GM21526 (cell line): ENCODE data around the gene DHX9.
"Not testable (repeated sequence)": the region's sequence is repeated elsewhere in the genome, so short reads cannot be mapped to it uniquely, and the experiment has no call there.

ENCODE experiments used
- ATAC-seq: cut with Tn5 transposase; IDR thresholded peaks from one replicate; pipeline ENCODE4 v1.9.1; 2021; ENCODE audit warnings: moderate library complexity; ENCODE audit not compliant: unreplicated experiment, low FRiP score

DHX9 gene

DNA sequence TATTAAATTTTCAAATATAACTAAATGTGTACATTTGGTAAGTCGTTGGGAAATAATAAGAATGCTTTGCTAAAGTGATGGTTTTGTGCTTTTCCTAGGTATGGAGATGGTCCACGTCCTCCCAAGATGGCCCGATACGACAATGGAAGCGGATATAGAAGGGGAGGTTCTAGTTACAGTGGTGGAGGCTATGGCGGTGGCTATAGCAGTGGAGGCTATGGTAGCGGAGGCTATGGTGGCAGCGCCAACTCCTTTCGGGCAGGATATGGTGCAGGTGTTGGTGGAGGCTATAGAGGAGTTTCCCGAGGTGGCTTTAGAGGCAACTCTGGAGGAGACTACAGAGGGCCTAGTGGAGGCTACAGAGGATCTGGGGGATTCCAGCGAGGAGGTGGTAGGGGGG, 47.8 kb downstream of the DHX9 start:
- no peak for ATAC-seq

DNA sequence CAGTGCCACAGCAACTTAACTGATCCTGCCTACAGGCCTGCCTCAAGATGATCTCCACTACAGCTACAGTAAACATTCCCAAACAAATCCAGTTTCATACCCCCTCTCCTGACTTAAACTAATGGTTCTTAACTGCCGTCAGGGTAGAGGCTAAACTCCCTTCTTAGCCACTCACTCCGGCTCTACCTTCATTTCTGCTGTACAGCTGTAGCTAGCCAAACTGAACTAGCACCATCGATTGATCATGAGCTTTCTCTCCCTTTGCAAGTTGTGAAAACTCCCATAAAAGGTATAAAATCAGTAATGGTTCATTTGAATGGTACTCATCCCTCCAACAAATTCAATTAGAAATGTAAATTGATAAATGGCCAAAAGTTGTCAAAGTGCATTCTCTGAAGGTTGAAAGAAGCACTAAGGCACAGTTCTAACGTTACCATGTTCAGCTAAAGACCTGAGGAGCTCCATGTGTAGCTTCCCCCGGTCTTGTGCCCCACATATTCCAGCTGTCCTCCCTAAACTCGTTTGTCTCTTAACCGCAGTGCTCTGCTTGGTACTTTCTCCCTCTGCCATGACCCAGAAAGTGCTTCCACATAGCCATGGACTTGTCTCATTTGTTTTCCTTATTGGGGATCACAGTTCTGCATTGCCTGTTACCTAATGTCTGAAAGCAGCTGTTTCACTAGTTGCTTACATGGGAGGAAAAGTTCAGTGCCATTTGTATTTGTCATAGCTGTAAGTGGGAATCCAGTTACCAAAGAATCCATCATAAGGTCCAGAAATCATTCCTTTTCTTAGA, 49.8 kb downstream of the DHX9 start:
- no peak for ATAC-seq

DNA sequence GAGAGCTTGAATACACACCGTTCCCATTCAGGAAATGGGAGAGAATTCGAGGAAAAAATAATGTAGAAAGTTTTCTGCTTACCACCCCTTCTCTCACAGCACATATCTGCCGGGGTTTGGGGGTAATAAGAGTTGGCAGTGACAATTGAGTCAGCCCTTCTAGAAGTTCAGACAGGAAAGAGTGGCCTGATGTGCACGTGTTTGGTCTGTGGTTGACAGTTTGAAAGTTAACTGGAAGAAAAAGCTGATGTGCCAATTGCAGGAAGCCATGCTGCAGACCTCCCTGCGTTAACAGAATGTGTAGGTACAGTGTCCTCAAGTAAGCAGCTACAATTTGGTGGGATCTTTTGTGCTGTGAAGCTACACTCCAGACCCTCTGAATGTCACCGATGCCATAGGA, 50.9 kb downstream of the DHX9 start:
- no peak for ATAC-seq

DNA sequence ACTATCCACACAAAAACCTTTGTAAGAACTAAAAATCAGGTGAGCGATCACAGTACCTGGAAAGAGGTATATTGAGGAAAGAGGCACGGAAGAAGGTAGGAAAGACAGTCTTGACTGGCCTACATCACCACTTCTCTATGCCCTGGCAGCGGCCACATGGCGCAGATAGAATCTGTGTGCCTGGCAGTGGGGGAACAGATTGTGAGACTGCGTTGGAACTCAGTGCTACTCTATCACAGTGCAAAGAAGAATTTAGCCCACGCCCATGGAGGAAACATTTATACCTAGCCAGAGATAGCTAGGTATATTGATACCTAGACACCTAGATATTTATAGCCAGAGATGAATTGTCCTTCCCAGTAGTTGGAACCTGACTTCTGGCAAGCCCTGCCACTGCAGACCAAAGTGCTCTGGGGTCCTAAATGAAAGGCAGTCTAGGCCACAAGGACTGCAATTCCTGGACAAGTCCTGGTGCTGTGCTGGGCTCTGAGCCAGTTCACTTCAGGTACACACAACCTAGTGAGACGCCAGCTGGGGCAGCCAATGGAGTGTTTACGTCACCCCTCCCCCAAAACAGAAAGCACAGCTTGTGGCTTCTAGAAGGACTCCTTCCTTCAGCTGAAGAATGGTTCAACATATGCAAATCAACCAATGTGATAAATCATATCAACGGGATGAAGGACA, 51.9 kb downstream of the DHX9 start:
- no peak for ATAC-seq

DNA sequence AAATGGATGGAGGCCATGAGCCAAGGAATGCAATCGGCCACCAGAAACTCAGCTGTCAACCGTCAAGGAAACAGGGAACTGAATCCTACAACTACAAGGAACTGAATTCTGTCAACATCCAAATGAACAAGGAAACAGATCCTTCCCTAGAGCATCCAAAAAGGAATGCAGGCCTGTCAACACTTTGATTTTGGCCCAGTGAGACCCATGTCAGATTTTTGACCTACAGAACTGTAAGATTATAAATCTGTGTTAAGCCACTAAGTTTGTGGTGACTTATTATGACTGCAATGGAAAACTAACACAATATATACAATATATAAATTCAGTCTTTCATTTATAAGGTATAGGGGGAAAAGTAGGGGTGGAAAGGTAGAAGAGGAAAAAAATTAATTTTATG, 58.5 kb downstream of the DHX9 start:
- ATAC-seq: no peak

DNA sequence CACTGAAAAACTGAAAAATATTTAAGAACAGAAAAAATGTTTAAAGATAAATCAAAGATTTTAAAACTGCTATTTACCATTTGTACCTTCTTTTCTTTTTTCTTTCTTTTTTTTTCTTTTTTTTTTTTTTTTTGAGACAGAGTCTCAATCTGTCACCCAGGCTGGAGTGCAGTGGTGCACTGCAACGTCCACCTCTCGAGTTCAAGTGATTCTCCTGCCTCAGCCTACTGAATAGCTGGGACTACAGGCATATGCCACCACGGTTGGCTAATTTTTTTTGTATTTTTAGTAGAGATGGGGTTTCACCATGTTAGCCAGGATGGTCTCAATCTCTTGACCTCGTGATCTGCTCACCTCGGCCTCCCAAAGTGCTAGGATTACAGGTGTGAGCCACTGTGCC, 62.8 kb downstream of the DHX9 start:
- not testable (repeated sequence) for ATAC-seq

DNA sequence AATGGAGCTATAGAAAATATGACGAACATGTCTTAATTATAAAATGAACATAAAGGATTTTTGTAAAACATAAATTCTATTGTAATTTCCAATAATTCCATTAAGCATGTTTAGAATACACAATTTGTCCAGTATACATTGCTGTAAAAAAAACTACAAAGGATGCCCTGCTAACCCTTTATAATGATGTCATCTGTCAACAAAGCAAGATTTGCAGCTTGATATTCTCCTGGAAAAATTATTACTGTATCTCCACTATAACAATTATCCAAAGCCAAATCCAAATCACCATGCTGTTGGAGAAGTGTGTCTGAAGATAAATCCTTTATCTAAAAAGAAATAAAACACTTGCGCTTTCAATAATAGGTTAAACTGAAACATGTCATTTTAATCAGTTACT, 66.2 kb downstream of the DHX9 start:
- no peak for ATAC-seq

DNA sequence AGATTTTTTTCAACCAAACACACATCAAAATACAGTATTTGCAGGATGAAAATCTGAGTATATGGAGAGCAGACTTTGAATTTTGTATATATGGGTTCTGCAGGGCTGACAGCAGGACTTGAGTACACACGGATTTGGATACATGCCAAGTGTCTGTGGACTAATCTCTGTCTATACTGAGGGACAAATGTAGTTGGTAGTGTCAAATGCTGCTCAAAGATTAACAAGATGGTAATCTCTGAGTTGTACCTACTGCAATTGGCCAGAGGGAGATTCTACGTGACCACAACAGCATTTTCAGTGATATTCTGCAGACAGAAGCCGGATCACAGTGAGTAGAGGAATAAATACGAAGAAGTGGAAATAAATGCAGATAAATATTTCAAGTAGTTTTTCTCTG, 70.4 kb downstream of the DHX9 start:
- ATAC-seq: no peak

DNA sequence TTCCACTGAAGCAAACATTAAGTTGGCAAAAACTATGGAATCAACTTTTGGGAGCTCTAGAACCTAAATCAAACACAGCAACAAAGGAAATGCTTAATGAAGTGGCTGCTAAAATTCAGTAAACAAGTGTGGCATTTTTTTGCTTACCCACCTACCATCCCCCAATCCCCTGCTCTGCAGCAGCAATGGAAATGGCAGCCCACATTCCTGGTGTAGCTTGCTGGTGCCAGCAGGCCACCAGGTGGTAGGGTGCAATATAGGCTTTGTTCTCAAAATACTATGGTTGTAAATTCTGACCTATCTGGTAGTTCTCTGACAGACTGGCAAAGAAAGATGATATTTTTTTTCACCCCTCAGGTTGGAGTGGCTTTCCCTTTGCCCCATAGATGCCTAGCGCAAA, 71.0 kb downstream of the DHX9 start:
- ATAC-seq: no peak

DNA sequence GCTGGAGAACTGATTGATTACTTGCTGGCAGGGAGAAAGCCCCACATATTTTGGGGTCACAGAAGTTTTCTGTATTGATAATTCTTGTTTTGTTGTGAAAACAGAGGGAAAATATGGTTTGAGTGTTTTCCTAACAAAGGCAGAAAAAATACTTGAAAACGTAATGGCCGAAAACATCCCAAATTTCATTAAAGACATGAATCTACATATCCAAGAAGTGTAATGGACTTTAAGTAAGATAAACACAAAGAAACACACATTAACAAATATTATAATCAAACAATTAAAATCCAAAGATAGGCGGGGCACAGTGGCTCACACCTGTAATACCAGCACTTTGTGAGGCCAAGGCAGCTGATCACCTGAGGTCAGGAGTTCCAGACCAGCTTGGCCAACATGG, 74.3 kb downstream of the DHX9 start:
- ATAC-seq: no peak

DNA sequence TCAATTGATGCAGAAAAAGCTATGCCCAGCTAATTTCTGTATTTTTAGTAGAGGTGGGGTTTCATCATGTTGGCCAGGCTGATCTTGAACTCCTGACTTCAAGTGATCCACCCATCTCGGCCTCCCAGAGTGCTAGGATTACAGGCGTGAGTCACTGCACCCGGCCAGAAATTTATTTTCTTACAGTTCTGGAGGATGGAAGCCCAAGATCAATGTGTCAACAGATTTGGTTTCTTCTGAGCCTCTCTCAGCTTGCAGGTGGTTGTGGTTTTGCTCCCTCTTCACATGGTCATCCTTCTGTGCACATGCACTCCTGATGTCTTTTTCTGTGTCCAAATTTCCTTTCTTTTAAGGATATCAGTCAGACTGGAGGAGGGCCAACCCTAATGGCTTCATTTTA, 78.2 kb downstream of the DHX9 start:
- ATAC-seq: no peak

DNA sequence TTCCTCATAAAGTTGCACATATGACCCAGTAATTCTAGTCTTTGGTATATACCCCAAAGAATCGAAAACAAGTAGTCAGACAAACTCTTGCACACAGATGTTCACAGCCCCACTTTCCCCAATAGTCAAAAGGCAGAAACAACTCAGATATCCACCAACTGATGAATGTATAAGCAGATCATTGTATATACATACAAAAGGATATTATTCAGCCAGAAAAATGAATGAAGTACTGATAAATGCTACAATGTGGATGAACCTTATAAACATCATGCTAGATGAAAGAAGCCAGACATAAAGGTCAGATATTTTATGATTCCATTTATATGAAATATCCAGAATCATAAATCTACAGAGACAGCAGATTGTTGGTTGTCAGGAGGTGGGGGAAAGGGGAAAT, 86.5 kb downstream of the DHX9 start:
- ATAC-seq: no peak

DNA sequence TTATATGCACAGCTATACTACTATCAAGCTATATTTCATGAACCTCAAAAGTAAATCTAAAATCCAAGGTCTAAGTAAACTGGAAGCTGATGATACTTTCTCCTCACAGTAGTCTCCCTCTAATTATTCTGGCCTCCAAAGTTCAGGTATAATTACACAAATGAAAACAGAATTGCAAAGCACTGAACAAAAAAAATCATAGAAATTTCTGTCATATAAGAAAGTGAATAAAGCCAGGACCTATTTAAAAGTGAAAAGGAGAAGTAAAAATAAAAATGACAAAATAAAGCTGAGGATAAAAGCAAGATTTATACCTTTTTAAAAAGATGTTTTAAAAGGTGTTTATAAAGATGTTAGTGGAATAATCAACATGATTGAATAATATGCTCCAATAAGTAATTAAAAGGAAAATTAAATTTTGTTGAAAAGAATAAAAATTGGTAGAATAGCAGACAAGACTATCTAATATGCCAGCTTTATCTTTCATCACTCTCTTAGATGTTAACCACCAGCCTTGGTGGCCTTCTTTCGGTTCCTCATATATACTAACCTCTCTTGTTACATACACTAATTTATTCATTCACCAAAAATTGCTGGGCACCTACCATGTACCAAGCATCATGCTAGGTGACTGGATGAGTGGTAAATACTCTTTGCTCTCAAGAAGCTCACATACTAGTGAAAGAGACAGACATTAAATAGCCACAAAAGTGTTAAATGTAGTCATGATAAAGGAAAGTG, 88.7 kb downstream of the DHX9 start:
- ATAC-seq: no peak

DNA sequence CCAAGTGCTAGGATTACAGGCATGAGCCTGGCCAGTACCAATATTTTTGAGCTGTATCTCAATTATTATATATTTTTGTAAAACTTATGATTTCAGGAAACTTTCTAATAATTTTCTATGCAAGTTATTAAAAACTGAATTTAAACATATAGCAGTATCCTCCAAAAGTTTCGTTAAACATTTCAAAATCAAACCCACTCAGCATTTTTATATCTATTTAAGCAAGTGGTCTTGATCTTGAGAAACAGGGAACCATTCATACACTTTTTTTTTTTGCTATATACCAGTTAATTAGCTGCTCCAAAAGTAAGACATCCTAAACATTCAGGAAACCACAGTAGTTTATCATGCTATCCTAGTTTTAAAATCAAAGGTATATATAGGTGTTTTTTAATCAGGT, 91.8 kb downstream of the DHX9 start:
- no peak for ATAC-seq

DNA sequence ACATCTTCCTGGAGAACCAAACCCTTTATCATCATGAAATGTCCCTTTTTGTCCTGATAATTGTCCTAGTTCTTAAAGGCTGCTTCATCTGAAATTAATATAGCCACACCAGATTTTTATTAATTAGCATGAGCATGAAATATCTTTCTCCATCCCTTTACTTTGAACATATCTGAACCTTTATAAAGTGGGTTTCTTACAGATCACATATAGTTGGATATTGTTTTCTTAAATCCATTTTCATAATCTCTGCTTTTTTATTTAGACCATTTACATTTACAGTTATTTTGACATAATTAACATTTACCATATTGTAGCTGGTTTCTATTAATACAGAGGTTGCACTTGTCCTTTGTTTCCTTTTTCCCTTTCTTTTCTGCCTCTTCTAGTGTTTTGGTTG, 96.6 kb downstream of the DHX9 start:
- no peak for ATAC-seq
